GM10248 (cell line): ENCODE data around the gene CD8A.
"Not testable (repeated sequence)": the region's sequence is repeated elsewhere in the genome, so short reads cannot be mapped to it uniquely, and the experiment has no call there.

Experiments
- CTCF ChIA-PET: fragments of 300-600 bp; sonication (Branson Sonifier 250); formaldehyde crosslinking; extraction: SDS; loops from one replicate; lab custom pipeline; 2021; ENCODE audit warnings: antibody characterized with exemption; lab: Yijun Ruan, JAX
- POLR2A ChIA-PET: fragments of 350-650 bp; sonication (Branson Sonifier 250); formaldehyde crosslinking; extraction: SDS; loops from one replicate; lab custom pipeline; 2020; ENCODE audit warnings: antibody characterized with exemption; lab: Yijun Ruan, JAX
- DNase-seq: peaks from one replicate; pipeline ENCODE4 v3.0.0; 2012; ENCODE audit errors: extremely low spot score
- TF ChIP-seq, protein P1 (sequence below): IDR thresholded peaks from 2 replicates; pipeline ENCODE4 v1.5.1; 2012; ENCODE audit warnings: mild to moderate bottlenecking, low read depth; ENCODE audit errors: extremely low read depth, missing control alignments, control extremely low read depth

CD8A gene

DNA sequence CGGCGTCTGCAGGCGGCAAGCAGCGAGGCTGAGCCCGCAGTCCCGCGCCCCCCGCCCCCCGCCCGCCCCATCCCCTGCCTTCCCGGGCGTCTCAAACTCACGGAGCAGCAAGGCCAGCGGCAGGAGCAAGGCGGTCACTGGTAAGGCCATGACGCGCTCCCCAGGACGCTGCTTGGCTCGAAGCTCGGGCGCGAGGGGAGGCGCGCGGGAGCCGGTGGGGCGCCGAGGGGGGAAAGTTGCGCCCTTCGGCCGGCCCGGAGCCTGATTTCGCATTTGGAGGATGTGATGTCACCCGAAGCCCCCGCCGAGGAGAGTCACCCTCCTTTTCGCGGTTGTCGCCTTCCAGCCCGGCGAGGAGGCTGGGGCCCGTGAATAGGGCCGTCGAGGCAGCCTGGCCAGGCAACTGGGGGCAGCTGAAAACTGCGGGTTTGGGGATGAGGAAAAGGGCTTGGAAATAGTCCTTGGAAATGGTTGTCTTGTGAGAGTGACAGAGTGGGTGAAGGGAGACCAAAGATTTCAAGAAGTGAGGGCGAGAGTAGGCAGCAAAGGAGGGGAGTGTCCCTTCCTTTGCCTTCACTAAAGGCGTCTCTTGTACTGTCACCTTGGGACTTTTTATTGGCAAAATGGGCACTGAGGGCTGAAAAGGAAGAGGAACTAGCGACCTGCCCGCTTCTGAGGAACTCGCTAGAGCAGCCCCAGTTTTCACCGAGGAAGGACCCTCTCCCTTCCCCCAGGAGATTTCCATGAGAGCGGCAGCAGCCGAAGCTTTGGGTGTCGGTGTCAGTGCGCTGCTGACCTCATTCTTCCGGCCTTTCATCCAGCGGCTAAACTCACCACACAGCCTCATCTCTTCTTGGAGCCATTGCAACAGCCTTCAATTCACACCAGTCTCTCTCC, at the start of gene CD8A:
CD8A (minus strand) TSS at position 238 of the 897 bp plus-strand sequence; CDS start at position 150, 88 bp downstream.
- POLR2A ChIA-PET = no interaction called here
- TF ChIP-seq, protein P1, sequence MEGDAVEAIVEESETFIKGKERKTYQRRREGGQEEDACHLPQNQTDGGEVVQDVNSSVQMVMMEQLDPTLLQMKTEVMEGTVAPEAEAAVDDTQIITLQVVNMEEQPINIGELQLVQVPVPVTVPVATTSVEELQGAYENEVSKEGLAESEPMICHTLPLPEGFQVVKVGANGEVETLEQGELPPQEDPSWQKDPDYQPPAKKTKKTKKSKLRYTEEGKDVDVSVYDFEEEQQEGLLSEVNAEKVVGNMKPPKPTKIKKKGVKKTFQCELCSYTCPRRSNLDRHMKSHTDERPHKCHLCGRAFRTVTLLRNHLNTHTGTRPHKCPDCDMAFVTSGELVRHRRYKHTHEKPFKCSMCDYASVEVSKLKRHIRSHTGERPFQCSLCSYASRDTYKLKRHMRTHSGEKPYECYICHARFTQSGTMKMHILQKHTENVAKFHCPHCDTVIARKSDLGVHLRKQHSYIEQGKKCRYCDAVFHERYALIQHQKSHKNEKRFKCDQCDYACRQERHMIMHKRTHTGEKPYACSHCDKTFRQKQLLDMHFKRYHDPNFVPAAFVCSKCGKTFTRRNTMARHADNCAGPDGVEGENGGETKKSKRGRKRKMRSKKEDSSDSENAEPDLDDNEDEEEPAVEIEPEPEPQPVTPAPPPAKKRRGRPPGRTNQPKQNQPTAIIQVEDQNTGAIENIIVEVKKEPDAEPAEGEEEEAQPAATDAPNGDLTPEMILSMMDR = no peak
- DNase-seq = peak; percentile 53
- CTCF ChIA-PET = interaction anchor here (1.1 to 2.0 kb wide), 2 partner anchors 18 to 22 kb away, joined by 3 to 6 read pairs; no protein-coding TSS in a partner anchor

DNA sequence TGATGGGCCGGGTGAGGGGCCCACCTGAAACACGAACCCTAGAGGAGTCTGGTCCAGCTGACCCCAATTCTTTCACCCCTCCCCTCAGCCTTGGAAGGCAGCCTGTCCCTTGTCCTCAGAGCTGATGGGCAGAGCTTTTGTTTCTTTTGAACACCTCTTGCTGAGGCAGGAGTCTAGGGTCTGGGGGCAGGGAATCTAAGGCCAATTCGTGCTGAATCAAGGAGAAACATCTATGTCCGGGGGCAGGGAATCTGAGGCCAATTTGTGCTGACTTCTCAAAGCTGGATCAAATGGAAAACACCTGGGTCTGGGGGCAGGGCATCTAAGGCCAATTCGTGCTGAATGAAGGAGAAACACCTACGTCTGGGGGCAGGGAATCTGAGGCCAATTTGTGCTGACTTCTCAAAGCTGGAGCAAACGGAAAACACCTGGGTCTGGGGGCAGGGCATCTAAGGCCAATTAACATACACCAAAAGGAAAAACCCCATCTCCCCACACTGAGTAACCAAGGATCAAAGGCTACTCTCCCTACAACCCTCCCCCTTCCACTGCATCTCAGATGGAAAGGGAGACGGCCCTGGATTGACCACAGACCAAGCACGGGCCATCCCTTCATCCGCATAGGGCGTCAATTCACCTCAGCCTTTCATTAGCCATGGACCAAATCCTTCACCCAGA, 49.3 kb upstream of the CD8A start:
- CTCF ChIA-PET, DNase-seq, POLR2A ChIA-PET: not testable (repeated sequence)

DNA sequence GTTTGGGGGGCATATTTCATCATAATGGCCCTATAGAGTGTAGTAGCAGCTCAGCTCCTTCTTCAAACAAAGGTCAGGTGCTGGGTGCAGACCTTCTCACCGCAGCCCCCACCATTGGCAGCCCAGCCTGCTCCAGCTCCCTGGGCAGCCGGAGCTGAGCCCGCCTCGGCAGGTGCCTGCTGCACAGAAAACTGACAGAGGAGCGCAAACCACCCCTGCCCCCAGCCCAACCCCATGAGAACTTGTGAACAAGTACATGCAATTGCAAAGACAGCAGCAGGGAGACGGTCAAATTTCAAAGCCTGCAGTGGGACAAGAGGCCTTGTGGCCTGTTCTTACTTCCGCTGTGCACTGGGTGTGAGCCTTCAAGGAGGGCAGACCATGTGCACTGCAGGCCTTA, 48.7 kb upstream of the CD8A start:
- DNase-seq, CTCF ChIA-PET, POLR2A ChIA-PET: not testable (repeated sequence)

DNA sequence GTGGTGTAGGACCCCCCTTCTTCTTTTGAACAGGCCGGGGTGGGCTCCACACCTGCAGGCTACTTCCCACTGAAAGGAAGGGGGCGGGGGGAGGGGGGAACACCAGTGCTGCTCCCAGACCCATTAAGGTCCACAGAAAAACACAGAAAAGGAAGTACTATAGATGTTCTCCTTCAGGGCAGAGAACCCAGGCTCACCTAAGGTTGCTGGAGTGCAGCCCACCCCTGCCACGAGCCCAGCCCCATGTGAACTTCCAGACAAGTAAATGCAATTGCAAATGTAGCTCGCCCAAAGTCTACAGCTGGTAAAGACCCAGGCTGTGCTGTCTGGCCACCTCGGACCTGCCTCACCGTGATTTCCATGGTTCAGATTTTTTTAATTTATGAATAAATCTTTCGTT, 47.0 kb upstream of the CD8A start:
- DNase-seq, POLR2A ChIA-PET, CTCF ChIA-PET: not testable (repeated sequence)

DNA sequence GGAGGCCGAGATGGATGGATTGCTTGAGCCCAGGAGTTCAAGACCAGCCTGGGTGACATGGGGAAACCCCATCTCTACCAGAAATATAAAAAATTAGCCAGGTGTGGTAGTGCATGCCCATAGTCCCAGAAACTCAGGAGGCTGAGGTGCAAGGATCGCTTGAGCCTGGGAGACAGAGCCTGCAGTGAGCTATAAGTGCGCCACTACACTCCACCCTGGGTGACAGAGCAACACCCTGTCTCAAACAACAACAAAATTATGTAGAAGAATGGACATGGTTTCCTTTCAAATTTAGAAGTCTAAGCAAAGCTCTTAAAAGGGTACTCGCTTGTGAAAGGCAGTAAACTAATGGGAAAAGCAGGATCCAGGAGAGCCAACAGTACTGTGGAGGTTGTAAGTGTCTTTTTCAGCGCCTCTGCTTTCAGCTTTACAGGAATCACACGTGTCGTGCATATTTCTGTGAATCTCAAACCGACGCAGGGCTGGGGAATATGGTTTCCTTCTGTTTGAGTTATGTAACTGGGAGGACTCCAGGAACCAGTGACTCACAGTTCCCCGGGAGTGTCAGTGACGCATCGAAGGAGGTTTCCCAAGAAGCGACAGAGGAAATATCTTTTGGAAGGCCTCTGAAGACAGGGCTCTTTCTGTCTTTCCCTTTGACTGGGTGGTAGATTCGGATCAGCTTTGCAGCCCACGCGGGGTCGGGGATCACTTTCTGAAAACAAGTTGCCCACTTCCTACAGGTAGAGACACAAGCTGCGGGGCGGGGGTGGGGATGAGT, 46.4 kb upstream of the CD8A start:
- DNase-seq, CTCF ChIA-PET: not testable (repeated sequence)

DNA sequence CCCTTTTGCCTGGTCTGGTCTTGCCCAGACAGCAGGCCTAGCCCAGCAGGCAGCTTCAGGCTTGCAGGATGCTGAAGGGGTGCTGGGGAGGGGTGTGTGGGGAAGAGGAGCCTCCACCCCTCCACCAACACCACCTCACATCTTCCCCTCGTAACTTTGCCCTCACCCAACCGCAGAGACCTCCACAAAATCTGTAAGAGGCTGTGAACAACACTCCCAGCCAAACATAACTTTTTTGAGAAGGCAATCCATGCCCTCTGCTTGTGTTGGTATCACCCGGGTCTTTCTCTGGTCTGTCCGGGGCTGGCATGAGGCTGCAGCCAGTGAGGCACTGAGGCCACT, 44.8 kb upstream of the CD8A start:
- POLR2A ChIA-PET, DNase-seq, CTCF ChIA-PET: not testable (repeated sequence)

More for the DNA sequence above, 46.4 kb upstream of the CD8A start:
- POLR2A ChIA-PET = not testable (repeated sequence)

DNA sequence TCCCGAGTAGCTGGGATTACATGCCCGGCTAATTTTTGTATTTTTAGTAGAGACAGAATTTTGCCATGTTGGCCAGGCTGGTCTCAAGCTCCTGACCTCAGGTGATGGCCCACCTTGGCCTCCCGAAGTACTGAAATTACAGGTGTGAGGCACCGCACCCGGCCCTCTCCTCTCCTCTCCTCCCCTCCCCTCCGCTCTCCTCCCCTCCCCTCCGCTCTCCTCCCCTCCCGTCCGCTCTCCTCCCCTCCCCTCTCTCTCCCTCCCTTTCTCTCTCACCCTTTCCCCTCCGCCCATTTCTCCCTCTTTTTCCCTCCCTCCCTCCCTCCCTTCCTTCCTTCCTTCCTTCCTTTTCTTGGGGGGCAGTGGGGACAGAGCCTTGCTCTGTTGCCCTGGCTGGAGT, 42.6 kb upstream of the CD8A start:
- POLR2A ChIA-PET = no interaction called here
- DNase-seq = no peak
- CTCF ChIA-PET = no interaction called here
- TF ChIP-seq, protein P1 = no peak

DNA sequence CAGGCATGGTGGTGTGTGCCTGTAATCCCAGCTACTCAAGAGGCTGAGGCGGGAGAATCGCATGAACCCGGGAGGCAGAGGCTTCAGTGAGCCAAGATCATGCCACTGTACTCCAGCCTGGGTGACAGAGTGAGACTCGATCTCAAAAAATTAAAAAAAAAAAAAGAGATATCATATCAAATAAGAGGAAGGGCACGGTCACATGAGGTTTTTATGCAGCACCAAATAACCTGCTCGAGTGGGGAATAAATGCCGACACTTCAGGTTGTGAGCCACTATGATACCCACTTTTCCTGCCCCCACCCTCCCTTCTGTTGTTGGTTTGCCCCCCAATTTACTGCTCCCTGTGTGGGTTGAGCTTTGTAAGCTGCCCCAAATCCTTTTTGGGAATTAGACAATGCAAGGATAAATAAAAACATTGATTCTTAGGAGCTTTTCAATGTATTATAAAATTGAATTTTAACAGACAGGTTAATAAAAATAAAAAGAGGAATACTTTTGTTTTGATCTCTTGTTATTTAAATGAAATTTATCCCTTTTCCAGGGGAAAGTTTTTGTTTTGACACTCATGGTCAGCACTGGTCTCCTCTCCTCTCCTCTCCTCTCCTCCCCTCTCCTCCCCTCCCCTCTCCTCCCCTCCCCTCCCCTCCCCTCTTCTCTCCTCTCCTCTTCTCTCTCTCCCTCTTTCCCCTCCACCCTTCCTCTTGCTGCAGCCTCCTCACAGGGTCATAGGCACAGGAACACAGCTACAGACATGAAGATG, 41.8 kb upstream of the CD8A start:
- TF ChIP-seq, protein P1 = no peak
- POLR2A ChIA-PET = no interaction called here
- no peak for DNase-seq
- CTCF ChIA-PET = no interaction called here

DNA sequence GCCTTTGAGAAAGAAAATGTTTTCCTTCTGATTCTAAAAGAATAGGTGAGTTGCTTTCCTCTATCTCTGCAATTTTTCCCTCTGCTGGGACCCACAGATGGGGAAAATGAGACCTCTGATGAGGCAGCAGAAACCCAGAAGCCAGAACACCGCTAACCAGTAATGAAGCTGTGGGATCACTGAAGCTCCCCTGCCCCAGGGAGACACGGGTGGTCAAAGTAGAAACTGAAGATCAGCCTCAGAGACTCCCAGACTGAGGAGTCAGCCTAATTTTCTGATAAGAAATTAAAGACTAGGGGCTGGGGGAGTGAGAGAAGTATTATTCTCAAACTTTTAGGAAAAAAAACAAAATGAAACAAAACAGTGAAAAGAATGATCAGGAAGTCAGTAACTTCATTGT, 40.8 kb upstream of the CD8A start:
- CTCF ChIA-PET = no interaction called here
- no peak for DNase-seq
- POLR2A ChIA-PET = no interaction called here
- TF ChIP-seq, protein P1 = no peak
